ENCODE measurements around the gene ERP44. TPM values are rescaled to one million over a fixed set of nuclear protein-coding genes. Genes with fewer than 3 reads are reported as not detected.

The ERP44 gene
- total RNA-seq, 4 donors from 2014 or later, result 17.1 to 24.0 (median 19.8) TPM

- TF ChIP-seq, protein P1, sequence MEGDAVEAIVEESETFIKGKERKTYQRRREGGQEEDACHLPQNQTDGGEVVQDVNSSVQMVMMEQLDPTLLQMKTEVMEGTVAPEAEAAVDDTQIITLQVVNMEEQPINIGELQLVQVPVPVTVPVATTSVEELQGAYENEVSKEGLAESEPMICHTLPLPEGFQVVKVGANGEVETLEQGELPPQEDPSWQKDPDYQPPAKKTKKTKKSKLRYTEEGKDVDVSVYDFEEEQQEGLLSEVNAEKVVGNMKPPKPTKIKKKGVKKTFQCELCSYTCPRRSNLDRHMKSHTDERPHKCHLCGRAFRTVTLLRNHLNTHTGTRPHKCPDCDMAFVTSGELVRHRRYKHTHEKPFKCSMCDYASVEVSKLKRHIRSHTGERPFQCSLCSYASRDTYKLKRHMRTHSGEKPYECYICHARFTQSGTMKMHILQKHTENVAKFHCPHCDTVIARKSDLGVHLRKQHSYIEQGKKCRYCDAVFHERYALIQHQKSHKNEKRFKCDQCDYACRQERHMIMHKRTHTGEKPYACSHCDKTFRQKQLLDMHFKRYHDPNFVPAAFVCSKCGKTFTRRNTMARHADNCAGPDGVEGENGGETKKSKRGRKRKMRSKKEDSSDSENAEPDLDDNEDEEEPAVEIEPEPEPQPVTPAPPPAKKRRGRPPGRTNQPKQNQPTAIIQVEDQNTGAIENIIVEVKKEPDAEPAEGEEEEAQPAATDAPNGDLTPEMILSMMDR (IDR thresholded peaks at IDR 0.05; ENCODE audit: low read depth), result no peak
Measured at GRCh38 chr9:100092066-100092465, 6.7 kb downstream of the ERP44 start.

- TF ChIP-seq, protein P1 (IDR thresholded peaks at IDR 0.05; ENCODE audit: low read depth), result no peak
Measured at GRCh38 chr9:100091650-100092049, 7.2 kb downstream of the ERP44 start.

- TF ChIP-seq, protein P1 (IDR thresholded peaks at IDR 0.05; ENCODE audit: low read depth), result no peak
Measured at GRCh38 chr9:100090880-100091279, 7.9 kb downstream of the ERP44 start.

- TF ChIP-seq, protein P1 (IDR thresholded peaks at IDR 0.05; ENCODE audit: low read depth), result no peak
Measured at GRCh38 chr9:100088202-100088601, 10.6 kb downstream of the ERP44 start.

- TF ChIP-seq, protein P1 (IDR thresholded peaks at IDR 0.05; ENCODE audit: low read depth), result no peak
Measured at GRCh38 chr9:100087218-100087617, 11.6 kb downstream of the ERP44 start.

- TF ChIP-seq, protein P1 (IDR thresholded peaks at IDR 0.05; ENCODE audit: low read depth), result no peak
Measured at GRCh38 chr9:100086097-100086635, 12.6 kb downstream of the ERP44 start.

GRCh38 chr9:100084734-100085133 lies 14.1 kb downstream of the ERP44 start:
- TF ChIP-seq, protein P1 (IDR thresholded peaks at IDR 0.05; ENCODE audit: low read depth), result no peak

Data from subcutaneous adipose tissue (tissue), 4 donors.